Measurements from ENCODE around the gene DUSP16.

GRCh38 chr12:12425616-12426015 lies 137.0 kb downstream of the DUSP16 start:
- TF ChIP-seq POLR2A (IDR thresholded peaks at IDR 0.05; ENCODE audit: low read depth, low read length) (no peak), POLR2AphosphoS5 (IDR thresholded peaks at IDR 0.05; ENCODE audit: low read depth, low read length) (no peak)

Data from GM12892 (cell line).